Calu3 (cell line): Measurements from ENCODE around the gene NEB. TPM values are rescaled to one million over a fixed set of nuclear protein-coding genes. Genes with fewer than 3 reads are reported as not detected.

Experiments
- BruUV-seq: library from RNA; stranded (reverse); fragments of 400-500 nt; replicated peaks from 2 replicates; lab custom pipeline; 2021; lab: Mats Ljungman, UMichigan
- CTCF ChIA-PET: fragments of 300-600 bp; sonication (Branson Sonifier 250); formaldehyde crosslinking; loops from one replicate; lab custom pipeline; 2022; ENCODE audit warnings: antibody characterized with exemption; lab: Charles Lee
- DNase-seq: peaks from one replicate; pipeline ENCODE4 v3.0.0; 2022
- H3K27ac Mint-ChIP-seq: one replicate; pipeline ENCODE4 v1.8.0; 2022; ENCODE audit warnings: mixed read lengths; ENCODE audit not compliant: unreplicated experiment
- H3K27me3 Mint-ChIP-seq: one replicate; pipeline ENCODE4 v1.8.0; 2022; ENCODE audit warnings: mixed read lengths; ENCODE audit not compliant: unreplicated experiment
- H3K36me3 Mint-ChIP-seq: one replicate; pipeline ENCODE4 v1.8.0; 2022; ENCODE audit warnings: mild to moderate bottlenecking, moderate library complexity, mixed read lengths; ENCODE audit not compliant: insufficient read depth, unreplicated experiment
- H3K4me1 Mint-ChIP-seq: one replicate; pipeline ENCODE4 v1.8.0; 2022; ENCODE audit warnings: mild to moderate bottlenecking, low read depth, mixed read lengths; ENCODE audit not compliant: unreplicated experiment
- H3K4me3 Mint-ChIP-seq: one replicate; pipeline ENCODE4 v1.8.0; 2022; ENCODE audit warnings: mild to moderate bottlenecking, low read depth, moderate library complexity, mixed read lengths; ENCODE audit not compliant: unreplicated experiment
- H3K9me3 Mint-ChIP-seq: one replicate; pipeline ENCODE4 v1.8.0; 2022; ENCODE audit warnings: low read depth, mixed read lengths; ENCODE audit not compliant: unreplicated experiment
- intact Hi-C: fragments of 100-400 bp; cut with micrococcal nuclease; formaldehyde crosslinking; loops from one replicate; pipeline ENCODE4 v1.10.0; 2022; ENCODE audit not compliant: unreplicated experiment
- total RNA-seq: library from RNA; stranded (reverse); gene quantifications from 2 replicates; pipeline ENCODE4 v1.2.3, GENCODE V29; 2022
- TF ChIP-seq, protein P1 (sequence below): fragments of 200-600 bp; IDR thresholded peaks from one replicate; pipeline ENCODE4 v1.8.0; 2022; ENCODE audit warnings: antibody characterized with exemption; ENCODE audit not compliant: unreplicated experiment

NEB gene
- total RNA-seq, 1 experiment from 2014 or later: 27.5 TPM

DNA sequence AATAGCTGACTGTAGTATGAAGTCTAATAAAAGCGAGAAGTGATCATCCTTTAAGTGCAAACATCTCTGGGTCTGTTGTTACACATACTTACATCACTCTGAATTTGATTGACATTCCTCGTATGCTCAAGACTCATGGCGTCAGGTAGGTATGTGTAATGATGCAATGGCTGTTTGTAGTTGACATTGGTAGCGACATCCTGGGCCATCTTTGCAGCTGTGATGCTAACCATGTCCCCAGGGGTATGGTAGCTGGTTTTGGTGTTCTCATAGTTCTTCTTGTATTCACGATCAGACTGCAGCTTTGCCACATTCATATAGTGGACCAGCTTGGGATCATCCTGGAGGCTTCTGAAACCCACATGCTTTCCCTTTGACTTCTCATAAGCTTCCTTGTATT is 62.0 kb downstream of the NEB start:
- H3K4me1 Mint-ChIP-seq: peaks cover 11% of the 10 kb centered on the region

GRCh38 chr2:151670846-151671597 is 63.3 kb downstream of the NEB start:
- intact Hi-C loops: no loop called here
- Mint-ChIP-seq H3K4me1 (peaks cover 11% of the 10 kb centered on the region), H3K36me3 (no peaks in the 10 kb centered on the region), H3K27ac (no peak overlapping the region), H3K4me3 (no peak overlapping the region), H3K9me3 (no peaks in the 10 kb centered on the region), H3K27me3 (no peaks in the 10 kb centered on the region)
- CTCF ChIA-PET: no interaction called here
- BruUV-seq: no TSS peak
- no peak for DNase-seq
- TF ChIP-seq, protein P1, sequence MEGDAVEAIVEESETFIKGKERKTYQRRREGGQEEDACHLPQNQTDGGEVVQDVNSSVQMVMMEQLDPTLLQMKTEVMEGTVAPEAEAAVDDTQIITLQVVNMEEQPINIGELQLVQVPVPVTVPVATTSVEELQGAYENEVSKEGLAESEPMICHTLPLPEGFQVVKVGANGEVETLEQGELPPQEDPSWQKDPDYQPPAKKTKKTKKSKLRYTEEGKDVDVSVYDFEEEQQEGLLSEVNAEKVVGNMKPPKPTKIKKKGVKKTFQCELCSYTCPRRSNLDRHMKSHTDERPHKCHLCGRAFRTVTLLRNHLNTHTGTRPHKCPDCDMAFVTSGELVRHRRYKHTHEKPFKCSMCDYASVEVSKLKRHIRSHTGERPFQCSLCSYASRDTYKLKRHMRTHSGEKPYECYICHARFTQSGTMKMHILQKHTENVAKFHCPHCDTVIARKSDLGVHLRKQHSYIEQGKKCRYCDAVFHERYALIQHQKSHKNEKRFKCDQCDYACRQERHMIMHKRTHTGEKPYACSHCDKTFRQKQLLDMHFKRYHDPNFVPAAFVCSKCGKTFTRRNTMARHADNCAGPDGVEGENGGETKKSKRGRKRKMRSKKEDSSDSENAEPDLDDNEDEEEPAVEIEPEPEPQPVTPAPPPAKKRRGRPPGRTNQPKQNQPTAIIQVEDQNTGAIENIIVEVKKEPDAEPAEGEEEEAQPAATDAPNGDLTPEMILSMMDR: no peak

More for the DNA sequence above, 62.0 kb downstream of the NEB start:
- BruUV-seq: no TSS peak
- Mint-ChIP-seq H3K27me3 (no peaks in the 10 kb centered on the region), H3K27ac (no peak overlapping the region), H3K9me3 (no peaks in the 10 kb centered on the region), H3K4me3 (no peak overlapping the region), H3K36me3 (no peaks in the 10 kb centered on the region)
- no peak for DNase-seq
- CTCF ChIA-PET: interaction anchor here (0.6 kb wide), 1 partner anchor 57 kb away, joined by 3 read pairs; no protein-coding TSS in a partner anchor
- TF ChIP-seq, protein P1: no peak
- intact Hi-C loops: no loop called here

DNA sequence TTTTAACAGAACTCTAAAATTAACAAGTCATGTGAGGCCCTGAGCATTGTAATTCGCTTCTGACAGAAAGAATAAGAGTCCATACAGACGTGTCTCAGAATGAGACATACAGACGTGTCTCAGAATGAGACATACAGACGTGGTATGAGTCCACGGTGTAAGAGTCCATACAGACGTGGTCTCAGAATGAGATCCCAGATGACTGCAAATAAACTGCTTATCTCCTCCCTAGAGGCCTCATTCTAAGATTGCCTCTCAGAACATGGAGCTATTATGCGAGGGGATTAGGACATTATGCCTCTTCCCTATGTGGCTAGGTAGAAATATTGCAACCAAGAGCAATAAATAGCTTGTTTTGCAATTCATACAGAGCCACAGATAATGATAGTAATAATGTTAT is 63.9 kb downstream of the NEB start:
- no peak for DNase-seq
- no peaks in the 10 kb centered on the region for H3K9me3 Mint-ChIP-seq
- TF ChIP-seq, protein P1: no peak
- no peaks in the 10 kb centered on the region for H3K27me3 Mint-ChIP-seq
- H3K4me3 Mint-ChIP-seq: no peak overlapping the region
- CTCF ChIA-PET: no interaction called here
- intact Hi-C loops: no loop called here
- H3K36me3 Mint-ChIP-seq: no peaks in the 10 kb centered on the region
- no TSS peak for BruUV-seq
- peaks cover 11% of the 10 kb centered on the region for H3K4me1 Mint-ChIP-seq
- no peak overlapping the region for H3K27ac Mint-ChIP-seq

- intact Hi-C loops: no loop called here
- H3K27ac Mint-ChIP-seq: no peak overlapping the region
- TF ChIP-seq, protein P1: no peak
- H3K27me3 Mint-ChIP-seq: no peaks in the 10 kb centered on the region
- CTCF ChIA-PET: no interaction called here
- peak; percentile 6 for DNase-seq
- H3K36me3 Mint-ChIP-seq: no peaks in the 10 kb centered on the region
- peaks cover 11% of the 10 kb centered on the region for H3K4me1 Mint-ChIP-seq
- BruUV-seq: no TSS peak
- H3K4me3 Mint-ChIP-seq: no peak overlapping the region
- H3K9me3 Mint-ChIP-seq: no peaks in the 10 kb centered on the region
Measured at GRCh38 chr2:151669585-151670081, 64.6 kb downstream of the NEB start.
